ENCODE measurements around the gene RBM15. TPM values are rescaled to one million over a fixed set of nuclear protein-coding genes. Genes with fewer than 3 reads are reported as not detected.

The RBM15 gene
- total RNA-seq, 4 donors from 2014 or later: 27.8 to 44.9 (median 30.2) TPM

DNA sequence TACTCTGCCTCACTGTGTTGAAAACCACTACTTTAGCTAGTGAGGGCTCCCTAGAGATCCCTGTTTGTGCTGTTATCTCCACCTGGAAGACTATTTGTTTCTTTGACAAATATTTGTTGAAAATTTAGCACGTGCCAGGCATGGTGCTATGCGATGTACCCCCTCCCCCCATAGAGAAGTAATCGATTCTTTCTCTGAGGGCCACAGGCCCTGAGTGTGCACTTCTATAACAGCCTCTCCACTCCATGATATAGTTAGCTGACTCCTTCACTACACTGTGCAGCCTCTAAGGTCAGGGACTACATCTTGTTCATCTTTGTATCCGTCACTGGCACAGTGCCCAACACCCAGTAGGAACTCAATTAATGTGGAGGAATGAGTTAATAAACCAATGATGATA lies 17.3 kb upstream of the RBM15 start:
- H3K4me1 ChIP-seq: no peaks in the 10 kb centered on the region
- intact Hi-C loops (cut with DNase I; ENCODE audit: low total_unique reads): no loop called here
- in situ Hi-C loops (cut with MboI; ENCODE audit: low sequenced_read_pairs in 4 of 4): no loop called here

DNA sequence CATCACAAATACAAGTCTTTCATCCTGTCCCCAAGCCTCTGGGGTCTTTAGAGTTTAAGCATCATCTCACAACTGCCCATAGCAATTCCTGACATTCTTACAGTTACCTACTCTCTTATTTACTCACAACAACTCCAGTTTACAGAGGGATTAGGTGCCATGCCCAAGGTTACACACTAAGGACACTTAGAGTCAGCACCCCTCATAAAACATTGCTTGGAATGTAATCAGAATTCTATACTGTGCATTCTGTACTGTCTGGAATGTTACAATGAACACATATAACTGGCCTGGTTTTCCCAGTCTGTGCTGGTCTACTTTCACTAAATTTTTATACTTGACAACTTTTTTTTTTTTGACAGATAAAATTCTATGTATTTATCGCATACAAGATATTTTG lies 14.5 kb upstream of the RBM15 start:
- H3K27ac ChIP-seq: no peak overlapping the region
- H3K9me3 ChIP-seq: no peaks in the 10 kb centered on the region
- H3K27me3 ChIP-seq: no peaks in the 10 kb centered on the region
- no peak for TF ChIP-seq POLR2A (IDR thresholded peaks at IDR 0.05)
- TF ChIP-seq, protein P1, sequence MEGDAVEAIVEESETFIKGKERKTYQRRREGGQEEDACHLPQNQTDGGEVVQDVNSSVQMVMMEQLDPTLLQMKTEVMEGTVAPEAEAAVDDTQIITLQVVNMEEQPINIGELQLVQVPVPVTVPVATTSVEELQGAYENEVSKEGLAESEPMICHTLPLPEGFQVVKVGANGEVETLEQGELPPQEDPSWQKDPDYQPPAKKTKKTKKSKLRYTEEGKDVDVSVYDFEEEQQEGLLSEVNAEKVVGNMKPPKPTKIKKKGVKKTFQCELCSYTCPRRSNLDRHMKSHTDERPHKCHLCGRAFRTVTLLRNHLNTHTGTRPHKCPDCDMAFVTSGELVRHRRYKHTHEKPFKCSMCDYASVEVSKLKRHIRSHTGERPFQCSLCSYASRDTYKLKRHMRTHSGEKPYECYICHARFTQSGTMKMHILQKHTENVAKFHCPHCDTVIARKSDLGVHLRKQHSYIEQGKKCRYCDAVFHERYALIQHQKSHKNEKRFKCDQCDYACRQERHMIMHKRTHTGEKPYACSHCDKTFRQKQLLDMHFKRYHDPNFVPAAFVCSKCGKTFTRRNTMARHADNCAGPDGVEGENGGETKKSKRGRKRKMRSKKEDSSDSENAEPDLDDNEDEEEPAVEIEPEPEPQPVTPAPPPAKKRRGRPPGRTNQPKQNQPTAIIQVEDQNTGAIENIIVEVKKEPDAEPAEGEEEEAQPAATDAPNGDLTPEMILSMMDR (IDR thresholded peaks at IDR 0.05 in 4 of 5, conservative IDR thresholded peaks at IDR 0.05 in 1 of 5): no peak
- no peaks in the 10 kb centered on the region for H3K36me3 ChIP-seq
- no peak for DNase-seq
- H3K4me3 ChIP-seq: no peak overlapping the region
- in situ Hi-C loops (cut with MboI; ENCODE audit: low sequenced_read_pairs in 4 of 4) (loop anchor here in 1 of 4 donors (25.0 kb wide), 1 partner anchor 287 kb away; the partner anchor contains the start of gene STRIP1), intact Hi-C loops (cut with DNase I; ENCODE audit: low total_unique reads) (no loop called here)
- H3K4me1 ChIP-seq: no peaks in the 10 kb centered on the region
- ATAC-seq: no peak

More for the DNA sequence above, 17.3 kb upstream of the RBM15 start:
- Histone ChIP-seq H3K4me3 (no peak overlapping the region), H3K9me3 (no peaks in the 10 kb centered on the region), H3K36me3 (no peaks in the 10 kb centered on the region), H3K27me3 (no peaks in the 10 kb centered on the region), H3K27ac (no peak overlapping the region)
- no peak for ATAC-seq
- DNase-seq: no peak
- TF ChIP-seq, protein P1 (IDR thresholded peaks at IDR 0.05 in 4 of 5, conservative IDR thresholded peaks at IDR 0.05 in 1 of 5): no peak
- TF ChIP-seq POLR2A (IDR thresholded peaks at IDR 0.05): no peak

DNA sequence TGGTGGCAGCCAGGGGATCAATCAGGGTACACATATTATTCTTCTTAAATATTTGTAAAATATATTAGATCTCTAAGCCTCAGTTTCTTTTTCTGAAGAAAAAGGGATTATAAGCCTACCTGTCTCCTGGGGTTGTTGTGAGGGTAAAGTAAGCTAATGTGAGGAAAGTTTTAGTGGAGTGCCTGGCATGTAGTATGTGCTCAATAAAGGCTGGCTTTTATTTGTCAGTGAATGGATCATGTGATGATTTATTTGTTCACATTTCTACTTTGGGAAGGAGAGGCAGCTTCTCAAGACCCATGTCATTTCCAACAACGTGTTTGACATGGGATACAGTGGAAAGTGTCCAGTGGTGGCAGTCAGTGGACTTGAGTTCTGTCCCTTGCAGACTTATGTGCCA lies 12.4 kb upstream of the RBM15 start:
- H3K27ac ChIP-seq: no peak overlapping the region
- H3K27me3 ChIP-seq: no peaks in the 10 kb centered on the region
- H3K4me1 ChIP-seq: no peaks in the 10 kb centered on the region
- in situ Hi-C loops (cut with MboI; ENCODE audit: low sequenced_read_pairs in 4 of 4): loop anchor here in 1 of 4 donors (25.0 kb wide), 1 partner anchor 290 kb away; the partner anchor contains the start of gene STRIP1
- no peaks in the 10 kb centered on the region for H3K36me3 ChIP-seq
- DNase-seq: no peak
- no peak overlapping the region for H3K4me3 ChIP-seq
- TF ChIP-seq, protein P1 (IDR thresholded peaks at IDR 0.05 in 4 of 5, conservative IDR thresholded peaks at IDR 0.05 in 1 of 5): no peak
- TF ChIP-seq POLR2A (IDR thresholded peaks at IDR 0.05): no peak
- H3K9me3 ChIP-seq: no peaks in the 10 kb centered on the region
- intact Hi-C loops (cut with DNase I; ENCODE audit: low total_unique reads): no loop called here
- ATAC-seq: no peak

DNA sequence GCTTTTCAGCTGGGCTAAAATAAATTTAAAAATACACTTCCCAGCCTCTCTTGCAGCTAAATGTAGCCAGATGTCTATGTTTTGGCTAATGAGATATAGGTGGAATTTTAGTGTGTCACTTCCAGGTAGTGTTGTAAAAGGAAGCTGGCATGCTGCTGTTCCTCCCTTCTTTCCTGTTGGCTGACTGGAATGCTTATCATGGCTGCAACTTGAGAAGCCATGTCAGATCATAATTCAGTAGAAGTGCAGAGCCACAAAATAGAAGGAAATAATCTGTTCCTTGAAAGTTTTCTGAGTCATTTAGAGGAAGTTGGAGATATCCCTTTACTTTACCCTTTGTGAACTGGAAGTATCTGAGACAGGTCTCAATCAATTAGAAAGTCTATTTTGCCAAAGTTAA lies 10.9 kb upstream of the RBM15 start:
- Histone ChIP-seq H3K27me3 (no peaks in the 10 kb centered on the region), H3K9me3 (no peaks in the 10 kb centered on the region), H3K36me3 (no peaks in the 10 kb centered on the region), H3K27ac (no peak overlapping the region), H3K4me1 (no peaks in the 10 kb centered on the region), H3K4me3 (no peak overlapping the region)
- ATAC-seq (no peak), DNase-seq (no peak)
- TF ChIP-seq POLR2A (IDR thresholded peaks at IDR 0.05): no peak
- TF ChIP-seq, protein P1 (IDR thresholded peaks at IDR 0.05 in 4 of 5, conservative IDR thresholded peaks at IDR 0.05 in 1 of 5): no peak
- in situ Hi-C loops (cut with MboI; ENCODE audit: low sequenced_read_pairs in 4 of 4): loop anchor here in 1 of 4 donors (25.0 kb wide), 1 partner anchor 291 kb away; the partner anchor contains the start of gene STRIP1
- intact Hi-C loops (cut with DNase I; ENCODE audit: low total_unique reads): no loop called here

DNA sequence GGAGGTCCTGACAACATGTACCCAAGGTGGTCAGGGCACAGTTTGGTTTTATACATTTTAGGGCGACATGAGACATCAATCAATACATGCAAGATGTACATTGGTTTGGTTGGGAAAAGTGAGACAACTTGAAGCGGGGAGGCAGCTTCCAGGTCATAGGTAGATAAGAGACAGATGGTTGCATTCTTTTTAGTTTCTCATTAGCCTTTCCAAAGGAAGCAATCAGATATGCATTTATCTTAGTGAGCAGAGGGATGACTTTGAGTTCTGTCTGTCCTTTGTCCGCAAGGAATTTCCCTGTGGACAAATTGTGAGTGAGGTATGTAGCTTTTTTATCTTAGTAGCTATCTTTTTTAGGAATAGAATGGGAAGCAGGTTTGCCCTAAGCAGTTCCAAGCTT lies 10.5 kb upstream of the RBM15 start:
- H3K4me3 ChIP-seq: no peak overlapping the region

More for the DNA sequence above, 10.5 kb upstream of the RBM15 start:
- Histone ChIP-seq H3K36me3 (no peaks in the 10 kb centered on the region), H3K27ac (no peak overlapping the region), H3K9me3 (no peaks in the 10 kb centered on the region), H3K27me3 (no peaks in the 10 kb centered on the region), H3K4me1 (no peaks in the 10 kb centered on the region)
- no peak for TF ChIP-seq POLR2A (IDR thresholded peaks at IDR 0.05)
- TF ChIP-seq, protein P1 (IDR thresholded peaks at IDR 0.05 in 4 of 5, conservative IDR thresholded peaks at IDR 0.05 in 1 of 5): no peak
- intact Hi-C loops (cut with DNase I; ENCODE audit: low total_unique reads) (no loop called here), in situ Hi-C loops (cut with MboI; ENCODE audit: low sequenced_read_pairs in 4 of 4) (loop anchor here in 1 of 4 donors (25.0 kb wide), 1 partner anchor 291 kb away; the partner anchor contains the start of gene STRIP1)
- DNase-seq: no peak
- ATAC-seq: no peak

All from gastrocnemius medialis (tissue), 4 donors.